ENCODE results near the gene MGLL.

The MGLL gene

DNA sequence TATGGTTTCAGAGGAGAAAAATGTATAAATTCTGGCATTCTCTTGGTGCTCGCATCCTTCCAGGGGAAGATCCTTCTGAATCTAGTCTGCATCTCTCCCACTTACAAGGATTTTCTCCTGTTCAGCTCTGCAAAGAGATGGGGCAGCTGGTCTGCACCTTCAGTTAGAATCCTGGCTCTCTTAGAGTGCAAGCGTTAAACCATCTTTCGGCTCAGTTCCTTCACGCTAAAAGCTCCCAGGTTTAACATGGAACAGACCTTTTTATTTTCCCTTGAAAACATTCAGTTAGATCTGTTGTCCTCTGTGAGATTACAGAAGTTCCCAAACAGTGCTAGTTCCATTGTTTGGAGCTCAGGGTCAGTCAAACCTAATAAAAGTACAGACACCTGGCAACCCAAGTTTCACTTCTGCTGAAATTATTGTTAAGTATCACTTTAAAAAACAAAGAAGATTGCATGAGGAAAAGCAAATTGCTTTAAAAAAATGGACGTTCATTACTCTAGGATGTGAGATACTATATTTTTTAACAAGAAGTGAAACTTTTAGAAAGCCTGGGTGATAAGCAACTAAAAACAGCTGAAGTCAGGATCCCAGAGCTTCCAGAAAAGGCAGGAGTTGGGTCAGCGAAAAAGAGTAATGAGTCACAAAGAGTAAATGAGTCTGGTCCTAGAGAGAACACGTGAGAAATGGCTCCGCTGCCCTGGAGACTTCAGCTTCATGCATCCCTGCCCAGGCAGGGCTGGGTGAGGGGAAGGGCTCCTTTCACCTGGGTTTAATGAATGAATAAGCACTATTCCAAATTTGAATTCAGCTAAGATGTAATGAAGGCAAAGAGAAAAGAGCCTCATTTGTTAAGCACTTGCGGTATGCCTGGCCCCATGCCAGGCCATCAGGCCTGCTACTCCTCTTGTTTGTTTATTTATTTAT lies 86.3 kb downstream of the MGLL start:
- H3K4me3 ChIP-seq (ENCODE audit: low read depth, low read length) = no peak overlapping the region
- TF ChIP-seq CTCF (IDR thresholded peaks at IDR 0.05; ENCODE audit: control insufficient read depth, extremely low read depth, insufficient read depth) = no peak
- DNase-seq (ENCODE audit: low read depth) = no peak

- DNase-seq (ENCODE audit: low read depth) = no peak
- H3K4me3 ChIP-seq (ENCODE audit: low read depth, low read length) = no peak overlapping the region
- no peak for TF ChIP-seq CTCF (IDR thresholded peaks at IDR 0.05; ENCODE audit: control insufficient read depth, extremely low read depth, insufficient read depth)
These were observed 87.4 kb downstream of the MGLL start for GRCh38 chr3:127734754-127735473.

DNA sequence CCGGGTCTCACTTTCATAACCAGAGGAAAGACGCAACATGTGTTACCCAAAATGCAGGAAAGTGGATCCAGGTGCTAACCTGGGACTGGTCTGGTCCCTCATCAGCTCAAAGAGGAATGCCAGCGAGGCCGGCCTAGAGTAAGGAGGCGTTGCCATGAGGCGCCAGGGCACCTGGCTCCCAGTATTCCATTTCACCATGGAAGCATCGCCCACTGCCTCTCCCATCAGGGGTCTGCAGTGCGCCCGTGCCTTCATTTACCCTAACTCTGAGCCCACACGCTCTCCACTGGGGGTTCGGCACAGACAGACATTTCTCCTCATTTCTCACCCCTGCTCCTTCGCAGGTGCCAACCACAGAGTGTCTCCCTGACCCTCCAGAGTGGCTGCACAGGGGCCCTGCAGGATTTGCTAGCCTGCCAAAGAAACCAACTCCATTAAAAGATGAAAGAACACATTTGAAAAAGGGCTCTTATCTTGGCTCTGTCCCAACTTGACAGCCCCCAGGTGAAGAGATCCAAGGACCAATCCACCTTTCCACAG lies 88.1 kb downstream of the MGLL start:
- no peak for TF ChIP-seq CTCF (IDR thresholded peaks at IDR 0.05; ENCODE audit: control insufficient read depth, extremely low read depth, insufficient read depth)
- H3K4me3 ChIP-seq (ENCODE audit: low read depth, low read length) = no peak overlapping the region
- no peak for DNase-seq (ENCODE audit: low read depth)

GRCh38 chr3:127733781-127734180 lies 88.5 kb downstream of the MGLL start:
- no peak overlapping the region for H3K4me3 ChIP-seq (ENCODE audit: low read depth, low read length)

DNA sequence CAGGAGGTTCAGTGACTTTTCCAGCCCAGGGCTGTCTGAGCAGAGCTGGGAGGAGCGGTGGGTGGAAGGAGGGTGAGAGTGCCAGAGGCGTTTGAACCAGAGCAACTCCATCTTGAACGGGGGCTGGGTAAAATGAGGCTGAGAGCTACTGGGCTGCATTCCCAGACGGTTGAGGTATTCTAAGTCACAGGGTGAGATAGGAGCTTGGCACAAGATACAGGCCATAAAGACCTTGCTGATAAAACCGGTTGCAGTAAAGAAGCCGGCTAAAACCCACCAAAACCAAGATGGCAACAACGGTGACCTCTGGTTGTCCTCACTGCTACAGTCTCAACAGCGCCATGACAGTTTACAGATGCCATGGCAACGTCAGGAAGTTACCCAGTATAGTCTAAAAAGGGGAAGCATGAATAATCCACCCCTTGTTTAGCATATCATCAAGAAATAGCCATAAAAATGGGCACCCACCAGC lies 89.4 kb downstream of the MGLL start:
- no peak overlapping the region for H3K4me3 ChIP-seq (ENCODE audit: low read depth, low read length)
- no peak for TF ChIP-seq CTCF (IDR thresholded peaks at IDR 0.05; ENCODE audit: control insufficient read depth, extremely low read depth, insufficient read depth)
- DNase-seq (ENCODE audit: low read depth) = no peak

More at GRCh38 chr3:127733781-127734180, 88.5 kb downstream of the MGLL start:
- no peak for TF ChIP-seq CTCF (IDR thresholded peaks at IDR 0.05; ENCODE audit: control insufficient read depth, extremely low read depth, insufficient read depth)
- no peak for DNase-seq (ENCODE audit: low read depth)

- no peak overlapping the region for H3K4me3 ChIP-seq (ENCODE audit: low read depth, low read length)
- DNase-seq (ENCODE audit: low read depth) = no peak
- TF ChIP-seq CTCF (IDR thresholded peaks at IDR 0.05; ENCODE audit: control insufficient read depth, extremely low read depth, insufficient read depth) = no peak
These were observed 90.0 kb downstream of the MGLL start for GRCh38 chr3:127732303-127732702.

Data from LNCaP clone FGC (cell line).